Activated CD4-positive, alpha-beta T cell treated with anti-CD3 and anti-CD28 coated beads, Interleukin-2, Interleukin-6, amounts not matched to agents 100 ng/mL and 50 ng/mL, durations not matched to agents 16 hours and 8 hours (primary cell): ENCODE measurements around the gene TMEM255B.

Experiments used
- DNase-seq: peaks from one replicate; pipeline ENCODE4 v3.0.0-alpha.2; 2020

Gene TMEM255B

GRCh38 chr13:113853518-113854237 lies 94.7 kb downstream of the TMEM255B start:
- no peak for DNase-seq

GRCh38 chr13:113854238-113855011 lies 95.4 kb downstream of the TMEM255B start:
- no peak for DNase-seq

DNA sequence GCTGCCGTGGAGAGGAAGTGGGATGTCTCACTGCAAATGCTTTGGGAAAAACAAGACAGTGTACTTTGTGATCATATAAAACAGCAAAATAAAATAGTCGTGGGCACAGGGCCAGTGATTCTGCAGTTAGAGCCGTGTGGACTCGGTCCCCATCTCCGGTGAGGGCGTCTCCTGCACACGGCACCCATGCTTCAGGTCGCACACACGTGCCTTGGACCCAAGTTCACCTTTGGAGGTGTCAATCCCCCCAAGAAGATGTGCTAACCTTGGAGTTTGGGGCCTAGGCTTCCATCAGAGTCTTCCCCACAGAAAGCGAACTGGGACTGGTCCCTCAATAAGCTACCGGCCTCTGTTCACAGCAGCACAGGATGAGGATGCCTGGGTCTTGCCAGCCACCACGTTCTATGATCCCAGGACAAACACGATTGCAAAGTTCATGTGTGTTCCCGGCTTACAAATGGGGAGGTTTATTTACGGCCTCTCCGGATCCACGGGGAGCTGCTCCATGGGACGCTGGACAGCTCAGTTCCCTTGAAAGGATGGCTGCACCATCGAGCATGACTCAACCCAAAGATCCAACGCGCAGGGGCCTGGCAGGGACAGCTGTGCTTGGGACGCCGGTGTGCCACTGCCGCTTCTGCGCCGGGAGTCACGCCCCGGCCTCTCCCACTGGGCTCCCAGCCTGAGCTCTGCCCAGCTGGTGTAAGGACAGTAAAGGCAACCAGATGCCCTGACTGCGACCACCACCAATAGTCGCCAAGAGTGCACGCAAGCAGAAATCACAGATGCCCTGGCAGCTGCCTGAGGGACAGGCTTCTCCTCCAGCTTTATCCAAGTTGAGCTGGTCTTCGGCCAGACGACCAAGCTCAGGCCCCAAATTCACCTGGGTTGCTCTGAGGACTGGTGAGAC lies 96.2 kb downstream of the TMEM255B start:
- DNase-seq: no peak

- DNase-seq: no peak
Observed at GRCh38 chr13:113855931-113856715, 97.1 kb downstream of the TMEM255B start.

DNA sequence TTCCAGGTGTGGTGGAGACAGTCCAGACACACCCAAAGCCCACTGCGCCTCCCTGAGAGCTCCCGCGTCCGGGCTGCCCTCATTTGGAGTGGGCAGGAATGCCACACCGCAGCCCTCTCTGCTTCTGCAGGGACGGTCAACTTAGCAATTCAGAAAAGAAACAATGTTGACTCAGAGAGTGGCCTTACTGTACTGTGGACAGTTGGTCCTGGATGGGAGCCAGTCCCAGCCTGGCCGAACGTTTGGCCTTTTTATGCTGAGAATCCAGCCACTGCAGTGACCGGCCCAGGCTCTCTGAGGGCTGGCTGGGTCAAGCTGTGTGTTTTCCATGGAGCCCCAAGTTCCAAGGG lies 97.7 kb downstream of the TMEM255B start:
- DNase-seq: no peak

GRCh38 chr13:113857531-113858195 lies 98.6 kb downstream of the TMEM255B start:
- DNase-seq: no peak

DNA sequence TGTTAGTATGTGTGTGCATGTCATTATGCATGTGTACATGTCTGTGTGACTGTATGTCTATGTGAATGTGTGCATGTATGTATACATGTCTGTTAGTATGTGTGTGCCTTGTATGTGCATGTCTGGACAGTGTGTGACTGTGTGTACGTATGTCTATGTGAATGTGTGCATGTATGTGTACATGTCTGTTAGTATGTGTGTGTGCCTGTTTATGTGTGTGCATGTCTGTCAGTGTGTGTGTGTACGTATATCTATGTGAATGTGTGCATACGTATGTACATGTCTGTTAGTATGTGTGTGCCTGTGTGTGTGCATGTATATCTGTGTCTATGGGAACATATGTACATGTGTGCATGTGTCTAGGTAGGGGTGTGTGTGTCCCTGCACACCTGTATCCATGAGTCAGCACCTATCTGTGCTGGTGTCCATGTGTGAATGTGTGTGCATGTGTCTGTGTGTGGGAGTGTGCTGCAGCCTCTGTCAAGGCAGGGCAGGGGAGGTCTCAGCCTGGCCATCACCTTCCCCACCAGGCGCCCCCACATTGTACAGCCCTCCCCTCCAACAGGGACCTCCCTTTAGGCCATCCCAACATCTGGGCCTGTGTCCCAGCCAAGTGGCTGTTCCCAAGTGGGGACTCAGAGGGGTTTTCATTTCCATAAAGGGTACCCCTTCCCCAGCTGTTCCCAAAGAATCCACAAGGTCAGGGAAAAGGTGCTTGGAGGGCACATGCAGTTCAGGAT lies 100.5 kb downstream of the TMEM255B start:
- no peak for DNase-seq

GRCh38 chr13:113860051-113860664 lies 101.1 kb downstream of the TMEM255B start:
- no peak for DNase-seq

DNA sequence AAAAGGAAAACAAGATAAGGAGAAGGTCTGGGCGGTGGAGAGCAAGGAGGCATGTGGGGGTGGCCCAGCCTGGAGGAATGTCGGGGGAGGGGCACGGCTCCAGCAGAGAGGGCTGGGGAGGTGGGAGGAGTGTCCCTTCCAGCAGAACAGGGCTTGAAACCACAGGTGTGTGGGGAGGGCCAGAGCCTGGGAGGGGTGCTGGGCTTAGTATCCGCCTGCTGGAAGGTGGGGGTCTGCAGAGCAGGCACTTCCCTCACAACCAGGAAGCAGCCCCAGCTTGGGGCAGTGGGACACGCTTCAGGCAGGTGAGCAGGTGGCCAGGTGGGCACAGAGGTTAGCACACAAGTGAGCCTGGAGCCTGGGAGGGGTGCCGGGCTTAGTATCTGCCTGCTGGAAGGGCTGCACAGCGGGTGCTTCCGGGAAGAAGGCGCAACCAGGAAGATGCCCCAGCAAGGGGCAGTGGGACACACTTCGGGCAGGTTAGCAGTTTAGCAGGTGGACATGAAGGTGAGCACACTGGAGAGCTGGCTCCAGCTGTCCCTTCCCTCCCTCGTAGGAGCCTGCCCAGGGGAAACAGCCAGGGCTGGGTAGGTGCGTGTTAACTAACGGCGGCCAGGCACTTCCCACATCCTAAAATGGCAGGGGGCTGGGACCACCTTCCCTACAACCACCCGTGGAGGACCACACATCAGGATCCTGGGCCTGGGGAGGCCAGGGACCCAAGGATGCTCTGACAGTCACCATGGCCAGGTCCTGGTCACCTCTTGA lies 101.8 kb downstream of the TMEM255B start:
- DNase-seq: no peak

- DNase-seq: no peak
Observed at GRCh38 chr13:113861433-113862030, 102.5 kb downstream of the TMEM255B start.

GRCh38 chr13:113862191-113862930 lies 103.3 kb downstream of the TMEM255B start:
- no peak for DNase-seq

DNA sequence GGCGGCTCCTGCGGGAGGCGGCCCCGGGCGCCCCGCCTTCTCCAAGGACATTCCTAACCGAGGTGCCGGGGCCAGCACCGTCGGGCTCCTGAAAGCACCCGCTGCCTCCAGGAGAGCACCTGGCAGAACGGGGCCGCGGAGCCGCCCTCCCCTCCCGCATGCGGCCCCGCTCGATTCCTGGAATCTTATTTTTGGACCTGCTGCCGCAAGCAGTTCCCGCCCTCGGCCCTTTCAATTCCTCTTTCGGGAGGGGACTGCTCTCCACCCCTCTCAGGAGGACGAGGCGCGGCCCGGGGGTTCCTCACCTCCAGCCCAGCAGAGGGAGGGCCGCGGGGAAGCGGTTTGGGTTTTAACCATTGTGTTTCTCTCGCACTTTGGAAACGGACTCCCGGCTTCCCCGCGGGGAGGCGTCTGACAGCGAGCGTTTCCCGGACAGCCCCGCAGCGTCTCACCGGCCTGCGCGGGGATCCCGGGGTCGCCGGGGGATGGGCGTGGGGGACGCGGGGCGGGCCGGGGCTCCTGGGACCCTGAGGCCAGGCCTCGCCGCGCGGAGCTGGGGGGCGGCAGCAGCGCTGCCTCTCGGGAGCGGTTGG lies 104.0 kb downstream of the TMEM255B start:
- no peak for DNase-seq

GRCh38 chr13:113863524-113864272 lies 104.7 kb downstream of the TMEM255B start, which contains the start of gene GAS6:
Gene GAS6 (minus strand): TSS chr13:113864076. CDS start chr13:113863920, 156 bp downstream.
- no peak for DNase-seq

DNA sequence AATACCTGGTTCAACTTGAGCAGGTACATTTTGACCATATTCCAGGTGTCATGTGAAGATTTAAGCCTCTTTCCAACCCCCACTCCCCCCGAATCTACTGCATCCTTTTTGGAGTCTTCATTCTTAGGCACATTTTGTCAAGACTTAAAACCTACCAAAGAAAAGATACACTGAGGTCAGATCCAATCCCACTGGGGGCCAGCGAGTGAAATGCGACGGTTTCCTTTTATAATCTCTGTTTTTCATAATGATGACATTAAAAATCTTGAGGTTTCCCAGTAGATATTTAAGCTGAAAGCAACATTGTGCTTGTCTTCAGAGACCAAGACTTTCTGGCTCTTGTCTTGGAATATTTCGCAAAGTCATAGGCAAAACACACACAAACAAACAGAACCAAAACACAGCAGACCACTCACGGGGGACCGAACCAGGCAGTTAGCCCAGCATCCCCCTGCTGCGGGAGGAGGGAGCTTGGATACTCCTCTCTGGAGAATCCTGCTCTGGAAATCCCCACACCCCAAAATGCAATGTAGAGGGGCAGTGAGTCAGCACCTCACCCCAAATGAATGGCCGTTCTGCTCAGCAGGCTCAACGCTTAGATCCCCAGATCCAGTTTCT lies 105.4 kb downstream of the TMEM255B start:
- DNase-seq: no peak

DNA sequence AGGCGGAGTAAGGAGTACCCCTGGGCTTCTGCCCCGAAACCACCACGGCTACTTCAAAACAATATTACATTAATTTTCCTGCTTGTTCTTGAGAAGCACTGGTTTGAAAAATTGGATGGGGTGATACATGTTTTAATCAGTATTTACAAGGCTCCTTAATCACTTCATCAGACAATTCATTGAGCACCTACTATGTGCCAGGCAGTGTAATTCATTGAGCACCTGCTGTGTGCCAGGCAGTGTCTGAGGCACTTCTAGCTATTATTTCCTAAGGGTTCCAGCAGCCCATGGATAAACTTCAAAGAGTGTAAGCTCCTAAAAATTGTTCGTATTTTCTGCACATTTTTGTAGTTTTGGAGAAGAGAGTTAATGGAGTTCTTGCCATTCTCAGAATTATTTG lies 106.4 kb downstream of the TMEM255B start:
- no peak for DNase-seq
